ENCODE data around the gene GSC2. TPM values are rescaled to one million over a fixed set of nuclear protein-coding genes. Genes with fewer than 3 reads are reported as not detected.

The GSC2 gene
- total RNA-seq, 1 experiment from 2014 or later, result not detected

DNA sequence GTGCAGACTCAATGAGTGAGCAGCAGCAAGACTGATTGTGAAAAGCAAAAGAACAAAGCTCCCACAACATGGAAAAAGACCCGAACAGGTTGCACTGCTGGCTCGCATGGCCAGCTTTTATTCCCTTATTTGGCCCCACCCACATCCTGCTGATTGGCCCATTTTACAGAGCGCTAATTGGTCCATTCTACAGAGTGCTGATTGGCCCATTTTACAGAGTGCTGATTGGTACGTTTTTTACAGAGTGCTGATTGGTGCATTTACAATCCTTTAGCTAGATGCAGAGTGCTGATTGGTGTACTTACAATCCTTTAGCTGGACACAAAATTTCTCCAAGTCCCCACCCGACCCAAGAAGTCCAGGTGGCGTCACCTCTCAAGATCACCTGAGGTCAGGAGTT lies 43.8 kb upstream of the GSC2 start:
- TF ChIP-seq, protein P1, sequence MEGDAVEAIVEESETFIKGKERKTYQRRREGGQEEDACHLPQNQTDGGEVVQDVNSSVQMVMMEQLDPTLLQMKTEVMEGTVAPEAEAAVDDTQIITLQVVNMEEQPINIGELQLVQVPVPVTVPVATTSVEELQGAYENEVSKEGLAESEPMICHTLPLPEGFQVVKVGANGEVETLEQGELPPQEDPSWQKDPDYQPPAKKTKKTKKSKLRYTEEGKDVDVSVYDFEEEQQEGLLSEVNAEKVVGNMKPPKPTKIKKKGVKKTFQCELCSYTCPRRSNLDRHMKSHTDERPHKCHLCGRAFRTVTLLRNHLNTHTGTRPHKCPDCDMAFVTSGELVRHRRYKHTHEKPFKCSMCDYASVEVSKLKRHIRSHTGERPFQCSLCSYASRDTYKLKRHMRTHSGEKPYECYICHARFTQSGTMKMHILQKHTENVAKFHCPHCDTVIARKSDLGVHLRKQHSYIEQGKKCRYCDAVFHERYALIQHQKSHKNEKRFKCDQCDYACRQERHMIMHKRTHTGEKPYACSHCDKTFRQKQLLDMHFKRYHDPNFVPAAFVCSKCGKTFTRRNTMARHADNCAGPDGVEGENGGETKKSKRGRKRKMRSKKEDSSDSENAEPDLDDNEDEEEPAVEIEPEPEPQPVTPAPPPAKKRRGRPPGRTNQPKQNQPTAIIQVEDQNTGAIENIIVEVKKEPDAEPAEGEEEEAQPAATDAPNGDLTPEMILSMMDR (IDR thresholded peaks at IDR 0.05; ENCODE audit: insufficient read depth in 1 of 2, low read depth in 1 of 2, low read length in 1 of 2, severe bottlenecking in 1 of 2, unreplicated experiment in 1 of 2), result no peak
- no TSS peak for BruUV-seq (replicated peaks)
- Histone ChIP-seq H3K27me3 (replicated peaks; ENCODE audit: control insufficient read depth, insufficient read depth, low read length) (no peaks in the 10 kb centered on the region), H3K9me3 (no peaks in the 10 kb centered on the region), H3K4me3 (ENCODE audit: low read depth, low read length) (no peak overlapping the region), H3K4me1 (no peaks in the 10 kb centered on the region), H3K36me3 (ENCODE audit: control insufficient read depth, insufficient read depth, low read length) (no peaks in the 10 kb centered on the region; the same call in 1 of the 2 replicates)
- Mint-ChIP-seq H3K27ac (ENCODE audit: unreplicated experiment) (no peak overlapping the region), H3K9me3 (ENCODE audit: unreplicated experiment) (no peaks in the 10 kb centered on the region), H3K4me1 (ENCODE audit: low read depth, unreplicated experiment) (no peaks in the 10 kb centered on the region), H3K27me3 (ENCODE audit: insufficient read depth, unreplicated experiment) (no peaks in the 10 kb centered on the region), H3K4me3 (ENCODE audit: unreplicated experiment) (no peak overlapping the region), H3K36me3 (ENCODE audit: insufficient read depth, unreplicated experiment) (no peaks in the 10 kb centered on the region)
- ChIA-PET CTCF (interaction anchor here (2.0 kb wide), 1 partner anchor 15 kb away, joined by 6 read pairs; the partner anchor contains the start of gene SLC25A1), POLR2A (interaction anchor here (0.8 kb wide), 1 partner anchor 15 kb away, joined by 3 read pairs; no protein-coding TSS in a partner anchor)
- no peak for DNase-seq
- intact Hi-C loops (cut with micrococcal nuclease; ENCODE audit: unreplicated experiment), result no loop called here

DNA sequence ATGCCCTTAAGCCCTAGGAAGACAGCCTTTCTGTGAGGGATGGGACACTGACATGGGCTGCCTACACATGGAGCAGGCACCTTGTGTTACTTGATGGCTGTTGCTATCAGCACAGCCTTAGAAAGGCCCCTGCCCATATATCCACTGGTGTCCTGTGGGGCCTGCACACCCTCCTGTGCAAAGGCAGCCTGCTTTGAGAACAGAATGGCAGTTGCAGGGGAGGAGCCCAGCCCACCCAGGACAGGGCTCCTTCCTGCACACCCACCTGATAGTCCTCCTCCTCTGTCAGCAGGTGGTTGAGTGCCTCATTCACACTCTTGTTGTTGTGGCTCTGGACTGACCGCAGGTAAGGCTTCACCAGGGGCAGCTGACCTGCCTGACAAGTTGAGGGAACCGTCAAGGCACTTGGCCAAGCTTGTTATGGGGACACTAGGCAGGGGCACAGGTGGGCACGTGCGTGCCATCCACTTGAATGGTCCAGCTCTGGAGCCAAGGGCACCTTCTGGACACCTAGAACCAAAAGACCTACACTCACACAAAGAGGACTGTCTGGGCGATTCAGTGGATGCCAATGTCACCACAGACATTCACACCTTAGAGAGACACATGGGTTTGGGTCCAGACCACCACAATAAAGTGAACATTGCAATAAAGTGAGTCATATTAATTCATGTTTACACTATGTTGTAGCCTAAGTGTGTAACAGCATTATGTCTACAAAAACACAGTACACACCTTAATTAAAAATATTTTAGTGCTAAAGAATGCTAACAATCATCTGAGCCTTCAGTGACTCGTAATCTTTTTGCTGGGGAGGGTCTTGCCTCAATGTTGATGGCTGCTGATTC lies 37.8 kb upstream of the GSC2 start:
- Histone ChIP-seq H3K36me3 (ENCODE audit: control insufficient read depth, insufficient read depth, low read length) (no peaks in the 10 kb centered on the region), H3K4me3 (ENCODE audit: low read depth, low read length) (no peak overlapping the region), H3K9me3 (no peaks in the 10 kb centered on the region), H3K27me3 (replicated peaks; ENCODE audit: control insufficient read depth, insufficient read depth, low read length) (no peaks in the 10 kb centered on the region), H3K4me1 (no peaks in the 10 kb centered on the region)
- no peak for DNase-seq
- no TSS peak for BruUV-seq (replicated peaks)
- TF ChIP-seq, protein P1 (IDR thresholded peaks at IDR 0.05; ENCODE audit: insufficient read depth in 1 of 2, low read depth in 1 of 2, low read length in 1 of 2, severe bottlenecking in 1 of 2, unreplicated experiment in 1 of 2), result no peak
- intact Hi-C loops (cut with micrococcal nuclease; ENCODE audit: unreplicated experiment), result no loop called here
- H3K4me1 Mint-ChIP-seq (ENCODE audit: low read depth, unreplicated experiment), result peaks cover 6% of the 10 kb centered on the region
- no peak overlapping the region for H3K4me3 Mint-ChIP-seq (ENCODE audit: unreplicated experiment)
- no peak overlapping the region for H3K27ac Mint-ChIP-seq (ENCODE audit: unreplicated experiment)
- no peaks in the 10 kb centered on the region for H3K27me3 Mint-ChIP-seq (ENCODE audit: insufficient read depth, unreplicated experiment)
- ChIA-PET CTCF (no interaction called here), POLR2A (no interaction called here)
- peaks cover 5% of the 10 kb centered on the region for H3K36me3 Mint-ChIP-seq (ENCODE audit: insufficient read depth, unreplicated experiment)
- no peaks in the 10 kb centered on the region for H3K9me3 Mint-ChIP-seq (ENCODE audit: unreplicated experiment)

DNA sequence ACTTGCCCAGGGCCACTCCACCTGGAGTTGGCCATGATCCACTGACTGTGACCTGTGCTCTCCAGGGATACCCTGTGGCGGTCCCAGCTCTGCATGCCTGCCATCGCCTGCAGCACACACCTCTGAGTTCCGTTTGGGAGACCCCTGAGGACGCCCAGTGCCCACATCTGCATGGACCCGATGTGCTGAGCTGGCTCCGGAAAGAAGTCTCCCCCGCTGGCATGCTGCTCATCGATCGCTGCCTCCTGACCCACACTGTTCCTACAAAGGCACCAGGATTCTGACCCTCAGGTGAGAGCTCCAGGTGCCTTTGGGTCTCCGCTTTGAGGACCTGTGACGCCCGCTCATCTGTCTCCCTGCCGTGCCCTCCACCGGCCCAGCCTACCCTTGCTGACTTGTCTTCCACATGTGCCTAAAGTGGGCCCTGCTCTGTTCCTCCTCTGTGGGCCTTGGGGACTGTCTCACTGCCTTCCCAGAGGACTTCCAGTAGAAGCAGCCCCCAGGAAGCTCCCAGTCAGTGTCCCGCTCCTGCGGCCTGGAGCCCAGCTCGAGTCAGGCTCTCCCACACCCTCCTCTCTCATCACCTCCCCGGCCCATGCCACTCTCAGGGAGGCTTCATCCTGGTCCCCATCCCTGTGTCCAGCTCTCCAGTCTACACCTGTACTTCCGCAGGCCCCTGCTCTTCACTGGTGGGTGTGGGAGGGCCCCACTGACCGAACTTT lies 34.3 kb upstream of the GSC2 start:
- DNase-seq, result no peak
- peaks cover 5% of the 10 kb centered on the region for H3K36me3 Mint-ChIP-seq (ENCODE audit: insufficient read depth, unreplicated experiment)
- H3K9me3 Mint-ChIP-seq (ENCODE audit: unreplicated experiment), result no peaks in the 10 kb centered on the region
- TF ChIP-seq, protein P1 (IDR thresholded peaks at IDR 0.05; ENCODE audit: insufficient read depth in 1 of 2, low read depth in 1 of 2, low read length in 1 of 2, severe bottlenecking in 1 of 2, unreplicated experiment in 1 of 2), result no peak
- no TSS peak for BruUV-seq (replicated peaks)
- Histone ChIP-seq H3K4me1 (no peaks in the 10 kb centered on the region), H3K9me3 (no peaks in the 10 kb centered on the region), H3K27me3 (replicated peaks; ENCODE audit: control insufficient read depth, insufficient read depth, low read length) (no peaks in the 10 kb centered on the region), H3K36me3 (ENCODE audit: control insufficient read depth, insufficient read depth, low read length) (no peaks in the 10 kb centered on the region), H3K4me3 (ENCODE audit: low read depth, low read length) (no peak overlapping the region)
- H3K4me1 Mint-ChIP-seq (ENCODE audit: low read depth, unreplicated experiment), result peaks cover 6% of the 10 kb centered on the region
- H3K27me3 Mint-ChIP-seq (ENCODE audit: insufficient read depth, unreplicated experiment), result no peaks in the 10 kb centered on the region
- ChIA-PET POLR2A (no interaction called here), CTCF (interaction anchor here (0.7 kb wide), 1 partner anchor 40 kb away, joined by 3 read pairs; the partner anchor contains the start of gene ESS2)
- no peak overlapping the region for H3K4me3 Mint-ChIP-seq (ENCODE audit: unreplicated experiment)
- intact Hi-C loops (cut with micrococcal nuclease; ENCODE audit: unreplicated experiment), result no loop called here
- H3K27ac Mint-ChIP-seq (ENCODE audit: unreplicated experiment), result peak overlapping the region; percentile 77

Data from Caco-2 (cell line).